HG02642 (cell line): Measurements from ENCODE around the gene RPL13A.
A peak's percentile ranks its signal among the peaks of the same experiment; 100 is the strongest.
"Not testable (repeated sequence)": the region's sequence is repeated elsewhere in the genome, so short reads cannot be mapped to it uniquely, and the experiment has no call there.

Experiments
- ATAC-seq: cut with Tn5 transposase; IDR thresholded peaks from one replicate; pipeline ENCODE4 v1.9.1; 2021; ENCODE audit warnings: mild to moderate bottlenecking; ENCODE audit not compliant: unreplicated experiment, poor library complexity

RPL13A gene

DNA sequence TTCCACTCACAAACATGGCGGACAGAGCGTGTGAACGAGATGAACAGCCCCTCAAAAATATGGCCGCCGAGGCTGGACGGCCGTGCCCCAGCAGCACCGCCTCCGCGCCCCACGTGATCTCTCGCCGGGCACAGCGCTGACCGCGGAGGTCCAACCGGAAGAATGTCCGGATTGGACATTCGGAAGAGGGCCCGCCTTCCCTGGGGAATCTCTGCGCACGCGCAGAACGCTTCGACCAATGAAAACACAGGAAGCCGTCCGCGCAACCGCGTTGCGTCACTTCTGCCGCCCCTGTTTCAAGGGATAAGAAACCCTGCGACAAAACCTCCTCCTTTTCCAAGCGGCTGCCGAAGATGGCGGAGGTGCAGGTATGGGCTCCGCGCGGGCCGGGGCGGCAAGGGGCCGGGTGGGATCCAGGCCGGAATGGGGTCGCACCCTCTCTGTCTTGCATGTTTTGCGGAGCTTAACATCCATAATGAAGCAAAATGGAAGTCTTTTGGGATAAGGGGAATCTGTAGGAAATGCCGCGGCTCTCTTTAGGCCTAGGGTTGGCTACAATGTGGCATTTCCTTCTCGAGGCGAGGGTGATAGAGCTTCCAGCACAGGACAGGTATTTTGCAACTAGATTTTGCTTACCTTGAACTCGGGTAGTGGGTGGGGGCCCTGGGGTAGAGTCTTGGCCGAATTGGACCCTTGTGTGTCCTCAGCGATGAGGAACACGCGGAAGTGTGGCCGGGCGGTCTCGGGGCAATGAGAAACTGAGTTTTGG, at the start of gene RPL13A:
TSS of gene RPL13A (plus strand) at position 332 of the 769 bp plus-strand sequence. CDS start at position 354, 22 bp downstream.
- peak; percentile 96 for ATAC-seq

DNA sequence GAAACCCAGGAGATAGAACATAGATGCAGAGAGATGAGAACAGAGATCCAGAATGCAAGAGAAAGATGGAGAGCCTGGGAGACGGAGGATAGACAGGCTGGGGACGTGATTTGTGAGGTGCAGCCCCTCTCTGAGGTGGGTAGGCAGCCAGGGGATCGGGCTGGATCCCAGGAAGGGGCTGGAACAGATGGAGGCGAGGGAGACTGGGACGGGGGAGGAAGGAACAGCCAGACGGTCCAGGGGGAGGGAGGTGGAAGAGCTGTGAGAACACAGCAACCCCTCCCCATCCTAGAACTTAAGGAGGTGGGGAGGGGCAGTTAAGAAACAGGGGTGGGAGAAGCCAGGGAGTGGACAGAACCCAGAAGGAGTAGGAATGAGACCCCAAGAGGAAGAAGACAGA, 49.1 kb upstream of the RPL13A start:
- no peak for ATAC-seq

DNA sequence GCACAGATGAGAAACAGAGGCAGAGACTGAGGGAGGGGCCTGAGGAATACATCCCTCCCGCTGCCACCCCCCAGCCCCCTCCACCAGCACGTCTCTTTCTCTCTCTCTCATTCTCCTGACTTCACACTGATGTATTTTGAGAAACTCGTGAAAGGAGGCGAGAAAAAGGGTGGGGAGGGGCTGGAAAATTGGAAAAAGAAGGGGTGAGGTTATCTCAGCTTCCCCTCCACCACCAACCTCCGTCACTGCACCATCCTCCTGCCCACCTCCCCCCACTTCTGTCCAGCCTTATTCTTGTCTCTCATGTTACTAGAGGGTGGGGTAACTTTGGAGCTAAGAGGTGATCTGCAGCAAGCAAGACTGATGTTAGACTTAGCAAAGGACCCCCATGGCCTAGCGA, 47.6 kb upstream of the RPL13A start:
- ATAC-seq: no peak

DNA sequence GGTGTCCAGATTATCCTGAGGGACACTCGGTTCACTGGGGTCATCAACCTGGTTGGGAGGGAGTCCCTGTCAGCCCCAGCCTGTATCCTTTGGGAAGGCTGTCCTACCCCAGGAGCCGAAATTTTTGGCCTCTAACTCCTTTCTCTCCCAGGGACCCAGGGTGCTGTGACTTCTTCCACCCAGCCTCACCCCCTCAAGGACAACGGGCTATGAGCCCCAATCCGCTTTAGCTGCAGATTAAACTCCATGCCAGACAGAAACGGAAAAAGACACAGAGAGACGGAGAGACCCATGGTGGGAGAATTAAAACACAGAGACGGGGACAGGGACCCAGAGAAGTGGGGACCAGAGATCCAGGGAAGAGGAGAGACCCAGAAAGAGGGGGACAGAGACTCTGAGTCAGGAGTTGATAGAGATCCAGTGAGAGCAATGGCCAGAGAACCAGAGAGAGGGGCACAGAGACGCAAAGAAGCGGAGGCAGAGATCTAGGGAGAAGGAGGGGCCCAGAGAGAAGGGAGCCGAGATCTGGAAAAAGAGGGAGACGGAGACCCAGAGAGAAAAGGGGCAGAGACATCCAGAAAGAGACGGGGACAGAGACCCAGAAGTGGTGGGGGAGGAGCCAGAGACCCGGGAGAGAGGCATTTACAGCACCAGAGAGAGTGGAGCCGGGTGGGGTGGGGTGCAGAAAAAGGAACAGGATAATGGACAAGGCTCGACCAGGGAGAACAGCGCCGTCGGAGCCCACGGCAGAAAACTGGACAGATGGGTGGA, 46.8 kb upstream of the RPL13A start:
- no peak for ATAC-seq

DNA sequence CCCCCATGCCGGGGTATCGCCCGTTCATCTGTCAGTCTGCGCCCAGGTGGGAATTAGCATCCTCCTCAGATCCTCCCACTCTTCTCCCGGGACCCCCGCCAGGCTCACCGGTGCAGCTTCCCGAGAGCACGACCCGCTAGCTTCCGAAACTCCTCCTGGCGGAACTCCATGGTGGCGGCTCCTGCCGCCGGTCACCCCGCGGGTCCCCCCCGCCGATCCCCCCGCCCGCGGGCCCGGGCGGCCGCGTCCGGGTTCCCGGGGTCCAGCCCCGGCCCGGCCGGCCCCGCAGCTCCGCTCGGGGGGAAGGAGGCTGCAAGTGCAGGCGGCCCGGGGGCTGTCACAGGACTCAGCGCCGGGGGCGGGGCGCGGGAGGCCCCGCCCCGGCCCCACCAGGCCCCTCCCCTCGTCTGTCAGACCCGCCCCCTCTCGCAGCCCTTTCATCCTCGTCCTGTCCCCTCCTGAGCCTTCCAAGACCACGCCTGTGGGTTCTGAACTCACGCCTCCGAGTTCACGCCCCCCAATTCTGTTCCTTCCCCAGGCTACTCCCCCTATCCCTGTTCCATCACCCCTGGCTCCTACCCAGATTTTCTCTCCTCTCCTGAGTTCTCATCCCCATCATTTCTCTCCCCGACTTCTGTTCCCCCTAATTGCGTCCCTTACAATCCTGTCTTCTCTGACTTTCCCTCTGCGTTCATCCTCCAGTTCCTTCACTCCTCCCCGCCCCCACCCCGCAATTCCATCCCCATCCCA, 46.0 kb upstream of the RPL13A start, which contains the start of gene SLC17A7:
TSS of gene SLC17A7 (minus strand) at position 318 of the 750 bp plus-strand sequence. CDS start at position 170, 148 bp downstream.
- no peak for ATAC-seq

DNA sequence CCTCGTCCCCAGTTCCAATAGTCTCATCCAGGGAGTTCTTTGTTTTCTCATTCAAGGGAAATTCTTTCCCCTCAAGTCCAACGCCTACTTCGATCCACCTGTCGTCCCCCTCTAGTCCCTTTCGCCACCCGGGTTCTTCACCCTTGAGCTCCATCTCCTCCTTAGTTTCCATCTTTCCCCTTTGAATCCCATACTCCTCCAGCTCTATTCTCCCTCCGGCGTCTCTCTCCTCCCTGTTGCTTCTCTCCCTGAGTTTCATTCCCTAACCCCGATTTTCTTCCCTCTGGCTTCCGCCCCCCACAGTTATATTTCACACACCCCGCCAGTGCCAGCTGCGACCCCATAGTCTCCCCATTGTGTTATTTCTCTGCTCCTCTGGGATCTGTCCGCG, 45.5 kb upstream of the RPL13A start:
- no peak for ATAC-seq

DNA sequence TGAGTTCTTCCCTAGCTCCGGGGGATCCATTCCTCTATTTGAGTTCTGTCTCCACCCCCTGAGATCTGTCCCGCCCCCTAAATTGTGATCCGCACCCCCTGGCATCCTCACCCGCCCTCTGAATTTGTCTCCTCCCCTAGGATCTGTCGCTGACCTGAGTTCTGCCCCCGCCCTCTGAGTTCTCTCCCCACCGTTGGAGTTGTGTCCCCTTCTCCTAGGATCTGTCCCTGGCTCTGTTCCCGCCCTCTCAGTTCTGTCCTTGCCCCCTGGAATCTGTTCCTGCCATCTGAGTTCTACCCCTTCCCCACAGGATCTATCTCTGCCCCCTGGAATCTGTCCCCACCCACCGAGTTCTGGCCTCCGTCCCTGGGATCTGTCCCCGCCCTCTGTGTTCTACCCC, 45.1 kb upstream of the RPL13A start:
- no peak for ATAC-seq

DNA sequence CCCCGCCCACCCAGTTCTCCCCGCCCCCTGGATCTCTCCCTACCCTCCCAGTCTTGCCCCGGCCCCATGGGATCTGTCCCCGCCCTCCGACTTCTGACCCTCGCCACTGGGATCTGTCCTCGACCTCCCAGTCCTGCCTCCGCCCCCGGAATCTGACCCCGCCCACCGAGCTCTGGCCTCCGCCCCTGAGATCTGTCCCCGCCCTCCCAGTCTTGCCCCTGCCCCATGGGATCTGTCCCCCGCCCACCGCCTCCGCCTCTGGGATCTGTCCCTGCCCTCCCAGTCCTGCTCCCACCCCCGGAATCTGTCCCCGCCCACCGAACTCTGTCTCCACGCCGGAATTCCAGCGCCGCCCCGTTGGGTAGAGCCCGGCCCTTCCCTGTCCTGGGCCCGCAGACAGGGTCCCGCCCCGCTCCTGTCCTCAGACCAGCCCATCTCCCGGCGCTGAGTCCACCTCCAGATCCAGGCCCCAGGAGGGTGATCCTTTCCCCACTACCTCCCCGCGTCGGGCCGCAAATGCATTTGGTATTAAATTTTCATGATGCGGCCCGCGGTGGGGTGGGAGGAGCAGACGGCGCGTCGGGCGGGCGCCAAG, 44.5 kb upstream of the RPL13A start:
- ATAC-seq: peak; percentile 20

DNA sequence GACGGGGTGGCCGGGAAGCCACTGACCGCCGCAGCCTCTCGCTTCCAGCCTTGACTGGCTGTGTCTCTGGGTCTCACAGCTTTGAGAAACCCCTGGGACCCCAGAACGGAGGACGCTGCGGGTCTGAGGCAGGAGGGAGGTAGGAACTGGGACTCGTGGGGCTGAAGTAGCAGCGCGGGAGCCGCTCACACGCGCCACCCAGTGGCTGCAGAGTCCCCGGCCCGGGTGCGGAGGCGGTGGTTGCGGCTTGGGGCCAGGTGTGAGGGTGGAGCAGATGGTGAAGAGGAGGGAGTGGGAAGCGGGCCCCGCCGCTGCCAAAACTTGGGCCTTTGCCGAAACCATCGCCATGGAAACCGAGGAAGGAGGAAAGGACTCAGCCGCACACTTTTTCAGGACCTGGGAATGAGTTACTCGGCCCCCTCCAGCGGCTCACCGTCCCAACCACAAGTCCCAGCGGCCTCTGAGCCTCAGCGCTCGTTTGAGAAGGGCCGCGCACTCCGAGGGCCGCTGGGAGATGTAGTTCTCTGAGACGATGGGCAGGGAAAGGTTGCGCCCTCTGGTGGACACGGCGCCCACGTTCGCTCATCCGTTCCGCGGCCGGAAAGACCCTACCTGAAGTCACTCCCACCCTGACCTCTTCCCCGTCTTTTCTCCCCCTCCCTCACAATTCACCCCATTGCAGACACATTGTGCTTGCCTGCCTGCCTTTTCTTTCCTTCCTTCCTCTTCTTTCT, 43.9 kb upstream of the RPL13A start:
- peak; percentile 79 for ATAC-seq

DNA sequence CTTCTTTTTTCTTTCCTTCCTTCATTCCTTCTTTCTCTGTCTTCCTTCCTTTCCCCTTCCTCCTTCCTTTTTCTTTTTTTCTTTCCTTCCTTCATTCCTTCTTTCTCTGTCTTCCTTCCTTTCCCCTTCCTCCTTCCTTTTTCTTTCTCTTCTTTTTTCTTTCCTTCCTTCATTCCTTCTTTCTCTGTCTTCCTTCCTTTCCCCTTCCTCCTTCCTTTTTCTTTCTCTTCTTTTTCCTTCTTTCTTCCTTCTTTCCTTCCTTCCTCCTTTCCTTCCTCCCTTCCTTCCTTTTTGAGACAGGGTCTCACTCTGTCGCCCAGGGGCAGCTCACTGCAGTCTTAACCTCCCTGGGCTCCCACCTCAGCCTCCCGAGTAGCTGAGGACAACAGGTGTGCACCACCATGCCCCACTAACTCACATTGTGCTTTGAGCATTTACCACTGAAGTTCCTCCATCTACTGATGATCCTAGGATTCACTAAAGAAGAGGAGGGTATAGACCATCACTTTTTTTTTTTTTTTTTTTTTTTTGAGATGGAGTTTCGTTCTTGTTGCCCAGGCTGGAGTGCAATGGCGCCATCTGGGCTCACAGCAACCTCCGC, 43.2 kb upstream of the RPL13A start:
- not testable (repeated sequence) for ATAC-seq

DNA sequence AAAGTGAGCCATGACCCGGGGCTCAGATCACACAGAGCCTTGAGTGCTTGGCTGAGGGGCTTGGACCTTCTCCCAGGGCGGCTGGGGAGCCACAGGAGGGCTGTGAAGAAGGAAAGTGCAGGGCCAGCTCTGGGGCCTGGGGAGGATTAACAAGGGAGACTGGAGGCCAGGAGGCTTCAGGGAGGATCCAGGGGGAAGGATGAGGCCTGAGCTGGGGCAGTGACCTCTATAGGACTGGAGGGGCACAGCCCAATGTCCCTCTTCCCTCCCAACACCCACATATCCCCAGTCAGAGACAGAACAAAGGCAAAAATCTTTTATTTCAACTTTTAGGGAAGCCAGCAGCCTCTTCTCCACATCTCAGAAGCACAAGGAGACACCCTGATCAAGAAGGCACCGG, 41.4 kb upstream of the RPL13A start:
- no peak for ATAC-seq

DNA sequence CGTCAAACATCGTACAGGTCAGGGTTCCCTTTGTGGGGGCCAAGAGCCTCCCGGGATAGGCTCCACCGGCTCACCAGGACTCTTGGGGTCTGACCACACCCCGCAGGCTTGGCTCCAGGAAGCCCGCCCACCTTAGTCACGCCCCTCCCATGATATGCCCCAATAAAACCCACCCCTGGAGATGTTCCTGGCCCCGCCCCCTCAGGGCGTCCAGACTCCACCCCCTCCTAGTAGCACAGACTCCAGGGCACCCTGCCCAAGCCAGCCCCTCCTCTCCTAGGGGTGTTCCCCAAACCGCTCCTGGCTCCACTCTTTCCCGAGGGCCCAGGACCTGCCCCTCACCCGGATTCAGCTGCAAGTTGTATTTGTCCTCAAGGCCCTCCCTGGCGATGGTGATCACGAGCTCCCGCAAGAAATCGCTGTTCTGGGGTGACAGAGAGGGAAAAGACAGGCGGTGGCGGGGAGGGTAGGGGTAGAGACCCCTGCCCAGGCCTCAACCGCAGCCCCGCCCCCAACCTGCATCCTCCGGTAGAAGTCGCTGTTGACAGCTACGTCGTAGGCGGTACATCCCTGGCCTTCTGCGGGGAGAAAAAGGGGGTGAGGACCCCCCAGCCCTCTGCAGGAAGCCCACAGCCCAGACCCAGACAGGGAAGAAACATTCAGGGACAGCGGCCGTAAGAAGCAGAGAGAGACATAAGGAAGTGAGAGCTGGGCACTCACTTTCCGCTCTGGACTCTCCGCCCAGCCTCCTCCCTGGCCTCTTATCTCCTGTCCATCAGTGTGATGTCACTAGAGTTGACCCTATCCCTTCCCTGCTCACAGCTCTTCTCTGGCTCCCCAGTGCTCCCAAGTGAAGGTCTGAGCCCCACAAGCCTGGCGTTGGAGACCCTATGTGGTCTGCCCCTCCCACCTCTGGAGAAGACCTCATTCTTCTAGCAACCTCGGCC, 39.6 kb upstream of the RPL13A start:
- no peak for ATAC-seq

DNA sequence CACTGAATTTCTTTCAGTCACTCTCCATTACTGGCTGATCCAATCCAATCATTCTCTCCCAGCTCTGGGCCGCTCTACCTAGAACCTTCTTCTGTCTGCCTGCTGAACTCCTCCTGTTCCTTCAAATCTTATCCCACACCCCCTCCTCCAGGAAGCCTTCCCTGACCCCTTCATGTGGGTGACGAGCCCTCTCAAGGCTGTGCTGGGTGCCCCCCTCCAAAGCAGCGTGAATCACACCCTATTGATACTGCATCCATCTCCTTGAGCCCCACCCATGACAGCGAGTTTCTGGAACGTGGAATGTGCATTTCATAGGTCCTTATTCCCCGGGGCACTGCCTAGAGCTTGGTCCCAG, 39.0 kb upstream of the RPL13A start:
- no peak for ATAC-seq

DNA sequence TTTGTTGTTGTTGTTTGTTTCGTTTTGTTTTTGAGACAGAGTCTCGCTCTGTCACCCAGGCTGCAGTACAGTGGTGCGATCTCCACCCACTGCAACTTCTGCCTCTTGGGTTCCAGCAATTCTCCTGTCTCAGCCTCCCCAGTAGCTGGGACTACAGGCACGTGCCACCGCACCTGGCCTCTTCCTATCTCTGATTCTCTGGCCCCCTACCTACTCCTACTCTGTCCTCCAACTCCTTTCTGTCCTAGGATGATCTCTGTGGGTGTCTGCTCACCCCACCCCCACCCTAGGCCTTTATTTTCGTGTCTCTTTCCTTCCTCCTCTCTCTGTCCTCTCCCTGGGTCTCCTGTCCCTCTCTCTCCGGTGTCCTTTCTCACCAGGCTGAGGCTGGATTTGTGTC, 37.0 kb upstream of the RPL13A start:
- no peak for ATAC-seq

DNA sequence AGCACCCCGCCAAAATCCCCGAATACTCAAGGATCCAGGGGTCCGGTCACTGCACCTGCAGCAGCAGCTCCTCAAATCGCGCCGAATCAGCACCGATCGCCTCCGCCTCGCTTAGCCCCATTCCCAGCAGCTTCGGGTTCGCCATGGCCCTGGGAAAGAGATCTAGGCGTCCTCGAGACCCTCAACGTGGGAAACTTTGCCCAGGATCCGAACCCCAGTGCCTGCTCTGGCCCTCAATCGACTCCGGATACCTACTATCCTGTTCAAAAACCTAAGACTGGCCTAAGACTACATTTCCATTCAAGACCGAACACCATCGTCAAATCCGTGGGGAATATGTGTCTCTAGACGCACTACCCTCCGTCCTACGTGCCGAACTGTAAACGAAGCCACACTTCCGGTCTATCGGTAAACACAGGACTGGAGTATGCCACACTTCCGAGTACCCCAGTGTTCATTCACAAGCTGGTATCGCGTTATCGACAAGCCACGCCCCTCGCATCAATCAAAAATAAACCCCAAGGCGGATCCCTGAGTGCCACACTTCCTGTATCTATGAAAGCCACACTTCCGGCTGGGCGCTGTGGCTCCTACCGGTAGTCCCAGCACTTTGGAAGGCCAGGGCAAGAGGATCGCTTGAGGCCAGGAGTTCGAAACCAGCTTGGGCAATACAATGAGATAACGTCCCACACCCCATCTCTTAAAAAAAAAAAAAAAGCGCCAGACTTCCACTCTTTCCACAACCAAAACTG, 35.8 kb upstream of the RPL13A start, which contains the start of gene PIH1D1:
TSS of gene PIH1D1 (minus strand) at position 385 of the 752 bp plus-strand sequence. CDS start at position 145, 240 bp downstream.
- ATAC-seq: peak; percentile 57

DNA sequence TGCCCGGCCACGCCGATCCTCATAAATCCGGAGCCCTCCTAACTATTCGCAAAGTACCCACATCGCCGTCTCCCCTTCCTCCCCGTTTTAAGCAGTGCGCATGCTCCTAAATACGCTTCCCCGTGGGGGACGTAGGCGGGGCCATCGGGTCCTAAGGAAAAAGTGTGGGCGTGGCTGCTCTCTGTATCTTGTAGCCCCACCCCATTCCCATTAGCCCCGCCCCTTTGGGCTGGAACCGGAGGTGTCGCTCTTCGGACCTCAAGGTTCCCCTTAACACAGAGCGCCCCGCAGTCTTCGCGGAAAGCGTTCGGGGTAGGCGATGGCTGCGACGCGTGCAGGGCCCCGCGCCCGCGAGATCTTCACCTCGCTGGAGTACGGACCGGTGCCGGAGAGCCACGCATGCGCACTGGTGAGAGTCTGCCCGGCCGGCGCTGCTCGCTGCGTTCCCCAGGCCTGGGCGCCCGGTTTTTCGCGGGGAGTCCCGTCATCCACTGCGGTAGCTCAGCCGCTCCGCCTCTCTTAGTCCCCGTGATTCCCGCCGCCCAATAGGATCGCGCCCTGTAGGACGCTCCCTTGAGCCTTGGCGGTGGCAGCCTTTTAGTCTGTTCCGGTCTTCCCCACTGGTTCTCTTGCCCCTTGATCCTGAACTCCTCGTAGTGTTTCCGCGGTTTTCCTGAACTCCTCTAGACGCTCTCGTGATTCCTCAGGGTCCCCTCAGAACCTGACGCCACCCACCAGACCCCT, 34.2 kb upstream of the RPL13A start, which contains the start of gene ALDH16A1:
TSS of gene ALDH16A1 (plus strand) at position 213 of the 744 bp plus-strand sequence. CDS start at position 320, 107 bp downstream.
- peak; percentile 81 for ATAC-seq

DNA sequence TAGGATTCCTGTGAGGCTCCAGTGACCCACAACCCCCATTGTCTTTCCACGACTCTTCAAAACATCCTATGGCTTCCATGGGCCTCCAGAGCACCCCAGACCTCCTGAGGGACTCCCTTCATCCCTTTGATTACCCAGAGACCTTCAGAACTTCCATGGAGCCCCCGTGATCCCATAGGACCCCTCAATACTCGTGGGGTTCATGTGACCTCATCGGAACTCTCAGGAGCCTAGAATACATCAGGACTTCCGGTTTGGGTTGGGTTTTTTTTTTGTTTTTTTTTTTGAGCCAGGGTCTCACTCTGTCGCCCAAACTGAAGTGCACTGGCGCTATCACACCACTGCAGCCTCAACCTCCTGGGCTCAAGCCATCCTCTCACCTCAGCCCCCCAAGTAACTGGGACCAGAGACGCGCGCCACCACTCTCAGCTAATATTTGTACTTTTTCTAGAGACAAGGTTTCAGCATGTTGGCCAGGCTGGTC, 33.6 kb upstream of the RPL13A start:
- no peak for ATAC-seq
